C4-2B (cell line): ENCODE data around the gene FHAD1.

Experiments used
- H3K27ac ChIP-seq: fragments of 450-650 bp; 2 replicates; pipeline ENCODE4 v1.5.1; 2017
- CTCF ChIP-seq: fragments of 450-650 bp; conservative IDR thresholded peaks from 2 replicates; pipeline ENCODE4 v1.5.1; 2017; ENCODE audit warnings: mild to moderate bottlenecking
- ZFX ChIP-seq: fragments of 450-650 bp; IDR thresholded peaks from 2 replicates; pipeline ENCODE4 v1.6.1; 2017

The FHAD1 gene

GRCh38 chr1:15324869-15325335 is 77.9 kb downstream of the FHAD1 start:
- H3K27ac ChIP-seq, result no peak overlapping the region
- TF ChIP-seq ZFX (no peak), CTCF (no peak)

- no peak overlapping the region for H3K27ac ChIP-seq
- TF ChIP-seq CTCF (no peak), ZFX (no peak)
Observed at GRCh38 chr1:15325375-15326085, 78.5 kb downstream of the FHAD1 start.

- no peak overlapping the region for H3K27ac ChIP-seq
- no peak for TF ChIP-seq ZFX
- TF ChIP-seq CTCF, result no peak
Observed at GRCh38 chr1:15326691-15327588, 79.9 kb downstream of the FHAD1 start.

GRCh38 chr1:15328351-15329103 is 81.5 kb downstream of the FHAD1 start:
- peak overlapping the region; percentile 53 for H3K27ac ChIP-seq
- TF ChIP-seq ZFX, result no peak
- TF ChIP-seq CTCF, result no peak

GRCh38 chr1:15329104-15329820 is 82.2 kb downstream of the FHAD1 start:
- no peak for TF ChIP-seq CTCF
- no peak for TF ChIP-seq ZFX

GRCh38 chr1:15330028-15330427 is 83.0 kb downstream of the FHAD1 start:
- no peak overlapping the region for H3K27ac ChIP-seq
- TF ChIP-seq CTCF, result no peak
- no peak for TF ChIP-seq ZFX

More at GRCh38 chr1:15329104-15329820, 82.2 kb downstream of the FHAD1 start:
- H3K27ac ChIP-seq, result peak overlapping the region; percentile 53
